ENCODE results near the gene GPR89A.
"Not testable (repeated sequence)": the region's sequence is repeated elsewhere in the genome, so short reads cannot be mapped to it uniquely, and the experiment has no call there.

GPR89A gene

DNA sequence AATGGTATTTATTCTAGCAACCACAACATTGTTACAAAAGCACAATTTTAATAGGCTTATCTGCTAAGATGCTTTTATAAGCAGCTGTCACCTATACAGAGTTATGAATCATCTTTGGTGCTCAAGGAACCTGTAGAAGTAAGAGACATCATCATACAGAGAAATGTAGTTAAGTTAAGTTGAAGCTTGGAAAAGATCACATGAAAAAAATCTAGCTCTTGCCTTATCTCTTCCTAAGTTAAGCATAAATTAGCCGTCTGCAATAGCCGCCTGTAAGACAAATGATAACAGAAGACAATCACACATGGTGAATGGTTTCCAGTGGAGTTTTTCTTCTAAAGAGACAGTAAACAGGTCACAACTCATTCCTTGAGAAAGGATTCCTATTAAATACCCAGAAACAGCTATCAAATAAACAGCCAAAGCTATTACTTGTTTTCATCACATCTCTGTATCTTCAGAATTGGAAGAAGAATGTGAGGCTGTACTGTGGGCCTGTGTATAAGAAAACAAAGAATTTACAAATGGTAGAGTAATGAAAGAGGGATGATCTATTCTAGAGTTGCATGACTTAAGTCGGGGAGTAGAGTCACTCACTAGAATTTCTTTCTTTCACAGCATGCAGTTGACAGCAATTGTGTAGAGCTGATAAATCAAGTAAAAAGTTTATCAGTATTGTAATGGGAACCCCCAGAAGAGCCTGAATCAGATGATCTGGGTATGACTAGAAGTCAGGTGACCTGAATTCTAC, 63.4 kb downstream of the GPR89A start:
- not testable (repeated sequence) for H3K27ac ChIP-seq

DNA sequence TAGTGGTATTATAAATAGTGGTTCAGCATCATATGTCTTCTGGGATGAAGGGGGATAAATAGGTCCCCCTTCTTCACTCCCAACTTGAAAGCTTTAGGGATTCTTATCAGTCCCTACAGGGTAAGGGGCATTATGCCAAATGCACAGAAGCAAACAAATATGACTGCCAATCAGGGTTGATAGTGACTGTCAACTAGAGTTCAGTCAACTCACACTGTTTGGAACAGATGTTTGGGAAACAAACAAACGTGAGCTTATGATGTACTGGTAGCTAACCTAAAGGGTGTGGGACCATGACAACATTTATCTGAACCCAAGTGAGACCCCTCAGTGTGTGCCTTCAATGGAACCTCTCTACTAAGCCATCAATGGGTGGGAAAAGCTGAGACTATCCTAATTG, 65.4 kb downstream of the GPR89A start:
- not testable (repeated sequence) for H3K27ac ChIP-seq

DNA sequence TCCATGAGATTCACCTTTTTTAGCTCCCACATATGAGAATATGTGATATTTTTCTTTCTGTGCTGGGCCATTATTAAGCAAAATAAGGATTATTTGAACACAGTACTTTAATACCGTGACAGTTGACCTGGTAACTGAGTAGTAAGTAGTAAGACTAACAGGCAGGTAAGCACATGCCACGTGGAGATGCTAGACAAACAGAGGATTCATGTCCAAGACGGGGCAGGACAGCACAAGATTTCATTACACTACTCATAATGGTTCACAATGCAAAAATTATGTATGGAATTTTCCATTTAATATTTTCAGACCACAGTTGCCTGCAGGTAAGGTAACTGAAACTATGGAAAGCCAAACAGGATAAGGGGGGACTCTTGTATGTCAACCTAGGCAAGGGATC, 77.1 kb downstream of the GPR89A start:
- H3K27ac ChIP-seq = not testable (repeated sequence)

DNA sequence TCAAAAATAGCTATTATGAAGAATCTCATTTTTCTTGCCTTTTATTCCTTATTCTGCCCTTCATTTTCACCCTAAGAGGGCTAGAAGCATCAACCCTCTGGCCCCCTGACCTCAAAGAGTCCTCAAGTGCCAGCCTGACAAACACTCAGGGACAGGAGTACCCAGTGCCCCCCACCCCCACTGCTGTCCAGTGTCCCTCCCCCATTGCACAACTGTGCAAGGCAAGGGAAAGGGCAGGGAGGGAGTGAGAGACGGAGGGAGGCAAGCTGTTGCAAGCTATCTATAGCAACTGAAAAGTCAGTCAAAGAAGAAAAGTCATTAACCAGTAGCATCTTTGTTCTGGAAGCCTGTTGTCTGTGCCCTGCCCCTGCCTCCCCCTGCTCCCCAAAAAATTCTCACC, 78.3 kb downstream of the GPR89A start:
- H3K27ac ChIP-seq = not testable (repeated sequence)

DNA sequence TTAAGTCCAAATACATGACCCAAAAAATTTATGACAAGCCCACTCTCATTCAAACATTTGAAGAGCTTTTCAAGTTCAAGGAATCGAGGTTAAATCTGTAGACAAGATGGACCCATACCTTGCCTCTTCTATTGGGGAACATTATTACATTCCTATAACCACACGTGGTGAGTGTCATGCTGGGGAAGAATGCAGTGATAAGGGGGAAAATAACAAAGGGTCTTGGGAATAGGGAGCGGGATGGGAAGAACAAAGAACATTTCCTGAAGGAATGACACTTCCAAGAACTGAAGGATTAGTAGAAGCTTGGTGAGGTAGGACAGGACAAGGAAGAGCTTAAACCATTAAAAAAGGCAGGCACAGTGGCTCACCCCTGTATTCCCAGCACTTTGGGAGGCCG, 80.5 kb downstream of the GPR89A start:
- TF ChIP-seq ZFX (IDR thresholded peaks at IDR 0.05) = no peak
- TF ChIP-seq, protein P1, sequence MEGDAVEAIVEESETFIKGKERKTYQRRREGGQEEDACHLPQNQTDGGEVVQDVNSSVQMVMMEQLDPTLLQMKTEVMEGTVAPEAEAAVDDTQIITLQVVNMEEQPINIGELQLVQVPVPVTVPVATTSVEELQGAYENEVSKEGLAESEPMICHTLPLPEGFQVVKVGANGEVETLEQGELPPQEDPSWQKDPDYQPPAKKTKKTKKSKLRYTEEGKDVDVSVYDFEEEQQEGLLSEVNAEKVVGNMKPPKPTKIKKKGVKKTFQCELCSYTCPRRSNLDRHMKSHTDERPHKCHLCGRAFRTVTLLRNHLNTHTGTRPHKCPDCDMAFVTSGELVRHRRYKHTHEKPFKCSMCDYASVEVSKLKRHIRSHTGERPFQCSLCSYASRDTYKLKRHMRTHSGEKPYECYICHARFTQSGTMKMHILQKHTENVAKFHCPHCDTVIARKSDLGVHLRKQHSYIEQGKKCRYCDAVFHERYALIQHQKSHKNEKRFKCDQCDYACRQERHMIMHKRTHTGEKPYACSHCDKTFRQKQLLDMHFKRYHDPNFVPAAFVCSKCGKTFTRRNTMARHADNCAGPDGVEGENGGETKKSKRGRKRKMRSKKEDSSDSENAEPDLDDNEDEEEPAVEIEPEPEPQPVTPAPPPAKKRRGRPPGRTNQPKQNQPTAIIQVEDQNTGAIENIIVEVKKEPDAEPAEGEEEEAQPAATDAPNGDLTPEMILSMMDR (conservative IDR thresholded peaks at IDR 0.05) = no peak
- H3K27ac ChIP-seq = no peak overlapping the region

DNA sequence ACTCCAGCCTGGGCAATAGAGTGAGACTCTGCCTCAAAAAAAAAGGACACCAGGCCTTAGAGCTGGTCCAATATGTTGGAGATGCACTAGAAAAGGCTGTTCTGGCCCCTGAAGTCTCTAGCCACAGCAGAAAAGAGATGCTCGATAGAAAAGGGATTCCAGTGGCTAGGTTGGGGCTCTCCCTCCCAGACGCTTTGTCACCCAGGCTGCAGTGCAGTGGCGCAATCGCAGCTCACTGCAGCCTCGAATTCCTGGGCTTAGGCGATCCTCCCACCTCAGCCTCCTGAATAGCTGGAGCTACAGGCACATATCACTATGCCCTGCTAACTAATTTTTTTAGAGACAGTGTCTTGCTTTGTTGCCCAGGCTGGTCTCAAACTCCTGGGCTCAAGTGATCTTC, 81.1 kb downstream of the GPR89A start:
- TF ChIP-seq, protein P1 (conservative IDR thresholded peaks at IDR 0.05) = no peak
- TF ChIP-seq ZFX (IDR thresholded peaks at IDR 0.05) = no peak
- H3K27ac ChIP-seq = no peak overlapping the region

DNA sequence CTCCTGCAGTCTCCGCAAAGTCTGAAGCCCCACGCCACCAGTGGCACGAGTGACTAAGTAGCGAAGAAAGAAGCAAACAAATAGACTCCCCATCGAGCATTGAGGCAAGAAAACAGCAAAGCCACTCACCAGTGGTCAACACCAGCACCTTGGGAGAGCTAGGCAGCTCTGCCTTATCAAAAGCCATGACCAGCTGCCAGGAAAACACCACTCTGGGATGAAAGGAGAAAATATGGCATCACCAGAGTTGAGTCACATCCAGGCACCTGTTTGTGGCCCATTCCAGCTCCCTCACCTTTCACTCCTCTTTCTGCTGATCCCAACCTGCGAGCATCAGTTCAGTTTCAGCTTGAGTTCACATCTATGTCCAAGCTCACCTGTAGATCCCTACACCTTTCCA, 82.1 kb downstream of the GPR89A start:
- H3K27ac ChIP-seq = no peak overlapping the region
- no peak for TF ChIP-seq ZFX (IDR thresholded peaks at IDR 0.05)

DNA sequence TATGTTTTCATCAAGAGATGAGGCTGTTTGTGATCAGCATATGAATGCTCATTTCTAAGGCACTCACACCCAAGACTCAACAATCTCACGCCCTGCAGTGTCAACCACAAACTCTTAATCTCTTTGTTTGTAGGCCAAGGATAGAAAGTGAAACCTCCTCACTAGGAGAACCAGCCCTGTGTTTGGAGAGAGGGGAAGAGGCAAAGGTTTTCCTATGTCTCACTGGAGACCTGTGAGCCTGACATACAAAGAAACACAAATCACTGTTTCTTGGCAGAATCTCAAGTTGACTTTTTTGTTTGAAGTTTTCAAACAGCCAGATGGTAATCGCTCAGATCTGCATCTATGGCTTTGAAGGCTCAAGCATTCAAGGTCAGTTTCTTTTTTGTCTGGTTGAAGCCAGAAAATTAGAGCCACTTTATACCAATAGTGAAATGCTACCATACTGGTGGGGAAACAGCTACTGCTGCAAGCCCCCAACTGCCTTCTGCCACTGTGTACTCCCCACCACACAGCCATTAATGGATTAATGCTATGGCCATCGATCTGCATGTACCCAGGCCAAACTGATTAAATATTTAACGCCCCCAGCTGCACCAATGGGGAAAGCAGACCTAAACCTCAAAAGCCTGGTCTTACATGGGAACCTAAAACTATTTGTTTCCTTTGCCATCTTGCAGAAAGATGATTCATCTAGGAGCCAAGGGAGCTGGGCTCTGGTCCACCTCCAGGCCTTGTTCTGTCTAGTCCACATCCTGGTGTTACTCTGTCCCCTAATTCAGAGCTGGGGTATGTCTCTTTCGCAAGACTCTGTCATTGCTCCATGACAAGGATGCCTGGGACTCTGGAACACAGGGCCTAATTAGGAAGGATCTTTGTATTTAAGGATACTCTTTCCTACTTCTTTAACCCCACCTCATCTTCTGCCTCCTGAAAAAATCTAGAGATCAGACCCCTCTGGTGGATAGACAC, 83.1 kb downstream of the GPR89A start:
- no peak overlapping the region for H3K27ac ChIP-seq

DNA sequence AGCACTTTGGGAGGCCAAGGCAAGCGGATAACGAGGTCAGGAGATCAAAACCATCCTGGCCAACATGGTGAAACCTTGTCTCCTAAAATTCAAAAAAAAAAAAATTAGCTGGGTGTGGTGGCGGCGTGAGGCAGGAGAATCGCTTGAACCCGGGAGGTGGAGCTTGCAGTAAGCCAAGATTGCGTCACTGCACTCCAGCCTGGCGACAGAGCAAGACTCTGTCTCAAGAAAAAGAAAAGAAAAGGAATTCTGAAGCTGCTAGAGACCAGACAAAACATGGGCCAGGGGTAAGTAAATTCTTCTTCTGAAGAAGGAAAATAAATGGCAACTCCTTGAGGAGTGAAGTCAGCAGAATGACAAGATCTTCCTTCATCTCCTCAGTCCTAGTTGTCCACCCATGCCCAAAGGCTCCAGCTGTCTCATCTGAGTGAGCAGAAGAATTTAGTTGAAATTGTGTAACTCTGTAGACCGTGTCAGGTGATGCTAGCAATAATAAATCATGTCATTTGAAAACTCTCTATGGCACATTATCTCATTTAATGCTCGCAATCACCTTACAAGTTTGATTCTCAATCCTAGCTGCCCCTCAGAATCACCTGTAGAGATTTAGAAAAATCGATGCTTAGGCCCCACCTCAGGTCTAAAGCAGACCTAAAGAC, 85.1 kb downstream of the GPR89A start:
- TF ChIP-seq, protein P1 (conservative IDR thresholded peaks at IDR 0.05) = no peak
- no peak for TF ChIP-seq ZFX (IDR thresholded peaks at IDR 0.05)
- H3K27ac ChIP-seq = no peak overlapping the region

More for the DNA sequence above, 83.1 kb downstream of the GPR89A start:
- TF ChIP-seq ZFX (IDR thresholded peaks at IDR 0.05) = no peak
- TF ChIP-seq, protein P1 (conservative IDR thresholded peaks at IDR 0.05) = no peak
